Left renal cortex interstitium (tissue), 4 donors: ENCODE data around the gene CD4. TPM values are rescaled to one million over a fixed set of nuclear protein-coding genes. Genes with fewer than 3 reads are reported as not detected.
A peak's percentile ranks its signal among the peaks of the same experiment; 100 is the strongest.

Experiments used
- DNase-seq, 4 donors: peaks; one replicate each; pipeline ENCODE4 v3.0.0-alpha.2; 2013; ENCODE audit warnings: low read depth in 4 of 4, low spot score in 2 of 4, missing footprints in 1 of 4
- polyA plus RNA-seq, 4 donors: library from polyadenylated mRNA; unstranded; fragments of 120-200 nt; gene quantifications; one replicate each; pipeline ENCODE4 v1.2.1, GENCODE V29; 2013; ENCODE audit not compliant: insufficient read length in 4 of 4

CD4 gene
- polyA plus RNA-seq, 4 donors = 28.6 to 39.0 (median 29.5) TPM

DNA sequence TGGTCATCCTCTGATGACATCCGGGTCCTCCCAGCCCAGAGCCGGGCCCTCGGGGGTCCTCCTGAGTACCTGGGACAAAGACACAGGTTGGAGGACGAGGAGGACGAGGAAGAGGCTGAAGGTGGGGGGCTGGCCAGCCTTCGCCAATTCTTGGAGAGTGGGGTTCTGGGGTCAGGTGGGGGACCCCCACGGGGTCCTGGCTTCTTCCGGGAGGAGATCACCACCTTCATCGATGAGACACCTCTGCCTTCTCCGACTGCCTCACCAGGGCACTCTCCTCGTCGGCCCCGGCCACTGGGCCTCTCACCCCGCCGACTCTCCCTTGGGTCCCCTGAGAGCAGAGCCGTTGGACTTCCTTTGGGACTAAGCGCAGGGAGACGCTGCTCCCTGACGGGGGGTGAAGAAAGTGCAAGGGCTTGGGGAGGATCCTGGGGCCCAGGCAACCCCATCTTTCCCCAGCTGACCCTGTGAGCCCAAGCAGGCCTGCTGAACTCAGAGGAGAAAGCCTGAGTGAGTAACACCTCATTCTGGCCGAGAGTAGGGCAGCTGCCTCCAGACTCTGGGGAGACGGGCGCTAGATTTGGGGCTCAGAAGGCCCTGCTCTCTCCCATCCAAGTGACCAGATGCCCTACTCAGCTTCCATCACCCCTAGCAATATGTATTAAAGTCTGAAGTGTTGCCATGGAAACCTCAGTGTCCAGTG, 37.6 kb downstream of the CD4 start:
- no peak for DNase-seq

DNA sequence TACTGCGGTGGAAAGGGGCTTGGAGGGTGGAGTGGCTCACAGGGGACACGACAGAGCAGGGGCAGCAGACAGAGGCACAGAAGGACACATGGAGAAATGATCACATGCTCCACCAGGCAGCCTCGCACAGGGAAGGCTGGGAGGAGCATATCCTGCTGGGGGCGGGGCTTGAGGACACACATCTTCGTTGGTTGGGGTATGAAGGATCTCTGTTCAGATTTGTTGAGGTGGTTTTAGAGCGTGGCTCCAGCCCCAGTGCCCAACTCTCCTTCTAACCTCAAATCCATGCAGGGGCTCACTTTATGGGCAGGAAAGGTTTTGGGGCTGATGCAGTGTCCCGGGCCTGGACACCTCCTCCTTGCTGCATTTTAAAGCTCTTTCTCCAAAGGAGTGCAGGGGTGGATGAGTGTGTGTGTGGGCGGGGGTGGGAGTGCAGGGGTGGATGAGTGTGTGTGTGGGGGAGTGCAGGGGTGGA, 38.1 kb downstream of the CD4 start:
- DNase-seq = peak in 3 of 4 donors; percentile 66 to 81 (median 75)

DNA sequence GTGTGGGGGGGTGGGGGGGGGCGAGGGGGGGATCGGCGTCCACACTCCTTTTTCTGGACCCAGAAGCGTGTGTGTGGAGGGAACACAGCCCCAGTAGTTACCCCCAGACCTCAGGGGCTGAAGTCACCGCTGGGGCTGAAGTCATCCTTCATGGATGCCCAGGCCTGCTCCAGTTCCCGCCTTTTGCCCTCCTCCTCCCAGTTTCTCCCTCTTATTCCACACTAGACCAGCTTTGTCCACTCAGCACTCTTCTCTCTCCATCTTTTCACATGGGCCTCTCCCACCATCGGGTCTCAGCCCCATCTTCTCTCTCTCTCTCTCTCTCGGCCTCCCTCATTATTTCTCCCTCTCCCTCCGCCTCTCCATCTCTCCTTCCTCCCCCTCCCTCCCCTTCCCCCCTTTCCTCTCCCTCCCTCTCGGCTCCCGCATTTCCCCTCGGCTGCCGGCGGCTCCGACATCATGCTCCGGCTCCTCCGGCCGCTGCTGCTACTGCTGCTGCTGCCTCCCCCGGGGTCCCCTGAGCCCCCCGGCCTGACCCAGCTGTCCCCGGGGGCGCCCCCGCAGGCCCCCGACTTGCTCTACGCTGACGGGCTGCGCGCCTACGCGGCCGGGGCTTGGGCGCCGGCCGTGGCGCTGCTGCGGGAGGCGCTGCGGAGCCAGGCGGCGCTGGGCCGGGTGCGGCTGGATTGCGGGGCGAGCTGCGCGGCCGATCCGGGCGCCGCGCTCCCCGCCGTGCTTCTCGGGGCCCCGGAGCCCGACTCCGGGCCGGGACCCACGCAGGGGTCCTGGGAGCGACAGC, 38.9 kb downstream of the CD4 start, which contains the start of gene P3H3:
Gene P3H3 (plus strand): TSS at position 426 of the 799 bp plus-strand sequence. CDS start 34 bp downstream, at position 460.
- no peak for DNase-seq

GRCh38 chr12:6828781-6829535, 39.6 kb downstream of the CD4 start:
- no peak for DNase-seq

DNA sequence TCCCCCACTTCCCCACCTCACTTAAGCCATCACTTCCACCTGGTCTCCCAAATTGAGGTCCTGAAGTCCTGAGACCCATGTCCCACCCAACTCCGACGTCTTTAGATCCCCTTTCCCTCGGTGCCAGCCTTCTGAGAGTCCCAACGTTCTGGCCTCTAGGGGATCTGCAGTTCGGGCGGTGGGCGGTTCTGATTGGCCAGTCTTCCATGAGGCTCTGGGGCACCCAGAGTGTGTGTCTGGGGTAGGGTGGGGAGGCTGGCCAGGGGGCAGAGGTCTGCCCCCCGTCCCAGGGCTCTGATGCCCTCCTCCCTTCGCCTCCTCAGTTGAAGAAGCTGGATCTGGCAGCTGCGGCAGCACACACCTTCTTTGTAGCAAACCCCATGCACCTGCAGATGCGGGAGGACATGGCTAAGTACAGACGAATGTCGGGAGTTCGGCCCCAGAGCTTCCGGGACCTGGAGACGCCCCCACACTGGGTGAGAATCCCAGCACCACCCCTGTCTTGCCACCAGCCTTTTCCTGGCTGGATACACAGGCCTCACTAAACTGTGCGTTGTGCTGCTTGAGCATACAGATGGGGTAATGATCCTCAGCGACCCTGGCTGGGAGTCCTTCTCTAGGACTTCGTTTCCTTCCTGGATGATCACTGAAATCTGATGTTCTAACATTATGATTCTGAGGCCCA, 40.4 kb downstream of the CD4 start:
- no peak for DNase-seq

GRCh38 chr12:6830286-6830890, 41.1 kb downstream of the CD4 start:
- no peak for DNase-seq

- no peak for DNase-seq
Observed at GRCh38 chr12:6830999-6831398, 41.7 kb downstream of the CD4 start.

DNA sequence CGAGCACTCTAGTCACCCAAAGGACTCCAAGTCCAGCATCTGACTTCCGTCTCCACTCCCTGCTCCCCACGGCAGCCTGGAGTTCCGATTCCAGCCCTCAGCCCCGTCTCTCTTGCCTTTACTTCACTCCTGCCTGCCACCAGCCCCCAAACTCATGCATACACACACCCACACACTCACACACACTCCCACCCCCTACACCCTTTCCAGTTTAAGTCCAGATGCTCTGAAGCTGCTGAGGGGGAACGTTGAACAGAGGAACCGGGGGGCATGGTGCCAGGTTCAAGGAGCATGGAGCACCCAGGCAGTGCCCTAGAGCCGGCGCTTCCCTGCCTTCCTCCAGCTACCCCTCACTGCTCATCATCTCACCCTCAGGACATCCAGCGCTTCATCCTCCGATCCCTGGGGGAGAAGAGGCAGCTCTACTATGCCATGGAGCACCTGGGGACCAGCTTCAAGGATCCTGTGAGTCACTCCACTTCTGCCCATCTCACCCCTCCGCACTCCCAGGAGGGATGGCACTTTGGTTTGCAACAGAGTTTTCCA, 42.2 kb downstream of the CD4 start:
- DNase-seq = no peak

DNA sequence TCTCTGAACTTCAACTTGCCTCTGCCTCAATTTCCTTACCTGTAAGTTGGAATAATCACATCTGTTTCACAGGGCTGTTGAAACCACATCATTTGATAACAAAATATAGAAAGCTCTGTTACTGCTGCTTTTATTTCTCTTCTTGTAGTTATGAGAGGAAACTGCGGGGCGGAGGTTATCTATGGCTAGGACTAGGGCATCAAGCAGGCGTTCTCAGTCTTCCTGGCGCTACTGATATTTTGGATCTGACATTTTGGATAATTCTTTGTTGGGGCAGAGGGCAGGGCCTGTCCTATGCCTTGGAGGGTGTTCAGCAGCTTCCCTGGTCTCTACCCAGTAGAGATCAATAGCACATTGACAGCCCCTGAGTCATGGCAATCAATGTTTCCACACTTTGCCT, 42.8 kb downstream of the CD4 start:
- no peak for DNase-seq

- DNase-seq = no peak
Observed at GRCh38 chr12:6833189-6833890, 44.0 kb downstream of the CD4 start.

GRCh38 chr12:6834254-6834653, 44.9 kb downstream of the CD4 start:
- DNase-seq = no peak

- no peak for DNase-seq
Observed at GRCh38 chr12:6834873-6835272, 45.5 kb downstream of the CD4 start.

- DNase-seq = no peak
Observed at GRCh38 chr12:6836851-6837250, 47.5 kb downstream of the CD4 start.

- no peak for DNase-seq
Observed at GRCh38 chr12:6837370-6838060, 48.2 kb downstream of the CD4 start.

GRCh38 chr12:6838854-6839253, 49.5 kb downstream of the CD4 start:
- DNase-seq = no peak

- no peak for DNase-seq
Observed at GRCh38 chr12:6839482-6840201, 50.3 kb downstream of the CD4 start.

DNA sequence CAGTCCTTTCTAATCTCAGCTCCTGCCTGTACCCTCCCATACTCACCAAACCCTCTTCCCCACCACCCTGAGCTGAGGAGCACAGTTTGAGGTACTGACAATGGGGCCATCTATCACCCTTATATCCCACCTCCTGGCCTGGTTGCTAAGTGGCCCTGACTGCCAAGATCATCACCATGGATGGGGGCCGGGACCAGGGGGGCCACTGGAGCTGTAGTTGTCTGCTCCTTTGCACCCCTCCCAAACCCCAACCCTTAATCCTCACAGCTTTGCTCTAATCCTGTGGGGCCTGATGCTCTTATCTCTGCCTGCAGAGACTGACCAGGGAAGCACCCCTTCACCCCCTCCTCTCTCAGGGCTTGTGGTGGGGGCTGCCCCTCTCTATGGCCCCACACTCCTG, 51.0 kb downstream of the CD4 start:
- DNase-seq = no peak
